Body of pancreas (tissue), 4 donors: ENCODE results near the gene WBP1L.

ENCODE experiments used
- POLR2A ChIP-seq, 3 donors: fragments of 450-650 bp; IDR thresholded peaks; one replicate each; pipeline ENCODE4 v1.6.1; 2016; ENCODE audit warnings: antibody characterized with exemption in 3 of 3, mild to moderate bottlenecking in 2 of 3
- TF ChIP-seq, protein P1 (sequence below), 7 experiments: fragments of 450-650 bp in 4 of 7; fragments of 200-600 bp in 3 of 7; sonication (generic) in 3 of 7; IDR thresholded peaks; one replicate each; pipeline ENCODE4 v1.5.1; 2016 to 2019; ENCODE audit warnings: antibody characterized with exemption in 7 of 7

- TF ChIP-seq, protein P1, sequence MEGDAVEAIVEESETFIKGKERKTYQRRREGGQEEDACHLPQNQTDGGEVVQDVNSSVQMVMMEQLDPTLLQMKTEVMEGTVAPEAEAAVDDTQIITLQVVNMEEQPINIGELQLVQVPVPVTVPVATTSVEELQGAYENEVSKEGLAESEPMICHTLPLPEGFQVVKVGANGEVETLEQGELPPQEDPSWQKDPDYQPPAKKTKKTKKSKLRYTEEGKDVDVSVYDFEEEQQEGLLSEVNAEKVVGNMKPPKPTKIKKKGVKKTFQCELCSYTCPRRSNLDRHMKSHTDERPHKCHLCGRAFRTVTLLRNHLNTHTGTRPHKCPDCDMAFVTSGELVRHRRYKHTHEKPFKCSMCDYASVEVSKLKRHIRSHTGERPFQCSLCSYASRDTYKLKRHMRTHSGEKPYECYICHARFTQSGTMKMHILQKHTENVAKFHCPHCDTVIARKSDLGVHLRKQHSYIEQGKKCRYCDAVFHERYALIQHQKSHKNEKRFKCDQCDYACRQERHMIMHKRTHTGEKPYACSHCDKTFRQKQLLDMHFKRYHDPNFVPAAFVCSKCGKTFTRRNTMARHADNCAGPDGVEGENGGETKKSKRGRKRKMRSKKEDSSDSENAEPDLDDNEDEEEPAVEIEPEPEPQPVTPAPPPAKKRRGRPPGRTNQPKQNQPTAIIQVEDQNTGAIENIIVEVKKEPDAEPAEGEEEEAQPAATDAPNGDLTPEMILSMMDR (IDR thresholded peaks at IDR 0.05), result no peak
- no peak for TF ChIP-seq POLR2A (IDR thresholded peaks at IDR 0.05)
Measured at GRCh38 chr10:102767428-102768160, 23.8 kb downstream of the WBP1L start.
